HFFc6 (cell line): ENCODE results near the gene CDK4. TPM values are rescaled to one million over a fixed set of nuclear protein-coding genes. Genes with fewer than 3 reads are reported as not detected.

Experiments
- DNase-seq: peaks from one replicate; pipeline ENCODE4 v3.0.0-alpha.2; 2018
- H3K27ac Mint-ChIP-seq: 2 replicates; pipeline ENCODE4 v1.8.0; 2020; ENCODE audit warnings: mild to moderate bottlenecking, mixed read lengths
- H3K27me3 Mint-ChIP-seq: 2 replicates; pipeline ENCODE4 v1.8.0; 2021; ENCODE audit warnings: mild to moderate bottlenecking, moderate library complexity, mixed read lengths; ENCODE audit not compliant: insufficient read depth
- H3K36me3 Mint-ChIP-seq: 2 replicates; pipeline ENCODE4 v1.8.0; 2021; ENCODE audit warnings: low read depth, mixed read lengths
- H3K4me1 Mint-ChIP-seq: 2 replicates; pipeline ENCODE4 v1.8.0; 2020; ENCODE audit warnings: low read depth, mixed read lengths
- H3K4me3 Mint-ChIP-seq: 2 replicates; pipeline ENCODE4 v1.8.0; 2020; ENCODE audit warnings: mild to moderate bottlenecking, moderate library complexity, mixed read lengths
- H3K9me3 Mint-ChIP-seq: 2 replicates; pipeline ENCODE4 v1.8.0; 2020; ENCODE audit warnings: mild to moderate bottlenecking, mixed read lengths
- total RNA-seq, 6 experiments: library from RNA; stranded (reverse); fragmentation: NEBNext Ultra II Directional; extraction: Animal tissue kit (Norgen Biotek cat#: 25700); gene quantifications; 2 replicates in 1 of 6; 3 replicates in 5 of 6; pipeline ENCODE4 v1.2.3, GENCODE V29; 2021
- TF ChIP-seq, protein P1 (sequence below): fragments of 200-600 bp; sonication (generic); IDR thresholded peaks from 2 replicates; pipeline ENCODE4 v1.5.0; 2021; ENCODE audit warnings: antibody characterized with exemption, mild to moderate bottlenecking

The CDK4 gene
- total RNA-seq, 6 experiments from 2014 or later, result 112 to 140 (median 116) TPM

DNA sequence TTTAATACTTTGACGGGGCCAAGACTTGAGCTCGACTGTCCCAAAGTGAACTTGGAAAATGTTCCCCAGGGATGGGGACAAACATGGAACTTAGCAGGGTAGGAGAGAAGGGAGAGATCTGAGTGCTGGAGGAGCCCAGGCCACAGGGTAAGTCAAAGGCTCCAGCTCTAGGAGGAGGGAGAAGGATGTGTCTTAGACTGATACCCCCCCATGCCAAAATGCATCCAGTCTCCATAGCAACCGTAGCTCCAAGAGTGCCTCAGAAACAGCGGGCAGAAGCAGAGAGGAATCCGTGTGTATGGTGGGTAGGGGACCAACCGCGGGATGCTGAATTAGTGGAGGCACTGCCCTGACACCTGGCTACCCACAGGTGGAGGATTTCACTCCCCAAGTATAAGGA is 12.7 kb downstream of the CDK4 start:
- Mint-ChIP-seq H3K27ac (no peak overlapping the region), H3K27me3 (peaks cover 34% of the 10 kb centered on the region), H3K9me3 (no peaks in the 10 kb centered on the region), H3K36me3 (no peaks in the 10 kb centered on the region), H3K4me1 (peaks cover 29% of the 10 kb centered on the region), H3K4me3 (peak overlapping the region; percentile 13)
- no peak for DNase-seq
- TF ChIP-seq, protein P1, sequence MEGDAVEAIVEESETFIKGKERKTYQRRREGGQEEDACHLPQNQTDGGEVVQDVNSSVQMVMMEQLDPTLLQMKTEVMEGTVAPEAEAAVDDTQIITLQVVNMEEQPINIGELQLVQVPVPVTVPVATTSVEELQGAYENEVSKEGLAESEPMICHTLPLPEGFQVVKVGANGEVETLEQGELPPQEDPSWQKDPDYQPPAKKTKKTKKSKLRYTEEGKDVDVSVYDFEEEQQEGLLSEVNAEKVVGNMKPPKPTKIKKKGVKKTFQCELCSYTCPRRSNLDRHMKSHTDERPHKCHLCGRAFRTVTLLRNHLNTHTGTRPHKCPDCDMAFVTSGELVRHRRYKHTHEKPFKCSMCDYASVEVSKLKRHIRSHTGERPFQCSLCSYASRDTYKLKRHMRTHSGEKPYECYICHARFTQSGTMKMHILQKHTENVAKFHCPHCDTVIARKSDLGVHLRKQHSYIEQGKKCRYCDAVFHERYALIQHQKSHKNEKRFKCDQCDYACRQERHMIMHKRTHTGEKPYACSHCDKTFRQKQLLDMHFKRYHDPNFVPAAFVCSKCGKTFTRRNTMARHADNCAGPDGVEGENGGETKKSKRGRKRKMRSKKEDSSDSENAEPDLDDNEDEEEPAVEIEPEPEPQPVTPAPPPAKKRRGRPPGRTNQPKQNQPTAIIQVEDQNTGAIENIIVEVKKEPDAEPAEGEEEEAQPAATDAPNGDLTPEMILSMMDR, result no peak

DNA sequence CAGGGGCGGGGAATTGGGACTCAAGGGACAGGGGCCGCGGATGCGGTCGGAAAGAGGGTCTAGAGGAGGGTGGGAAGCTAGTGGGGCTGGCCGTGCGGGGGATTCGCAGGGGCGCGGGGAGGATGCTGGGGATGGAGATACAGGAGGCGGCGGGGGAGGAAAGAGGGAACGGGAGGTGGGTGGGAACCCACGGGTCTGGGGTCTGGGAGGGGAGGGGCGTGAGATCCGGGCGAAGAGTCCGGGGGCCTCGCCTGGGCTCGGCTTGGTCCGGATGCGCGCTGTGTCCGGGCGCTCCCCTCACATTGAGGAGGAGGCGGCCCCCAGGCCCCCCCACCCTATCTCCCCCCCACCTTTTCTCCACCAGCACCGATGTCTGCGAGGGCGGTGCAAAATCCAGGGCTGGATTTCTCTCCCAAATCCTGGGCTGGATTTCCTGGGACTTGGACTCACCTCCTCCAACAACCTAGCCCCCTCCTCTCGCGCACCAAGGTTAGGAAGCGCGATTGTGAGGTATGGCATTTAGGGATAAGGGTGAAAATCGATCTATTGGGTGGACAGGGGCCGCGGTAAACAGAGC is 13.4 kb downstream of the CDK4 start, which contains the start of gene AGAP2:
AGAP2 (minus strand) TSS at position 82 of the 577 bp plus-strand sequence. CDS start 496 bp downstream, outside the sequence.
- Mint-ChIP-seq H3K4me1 (peaks cover 26% of the 10 kb centered on the region), H3K36me3 (no peaks in the 10 kb centered on the region), H3K4me3 (peak within 1 kb of the TSS; percentile 13), H3K9me3 (no peaks in the 10 kb centered on the region), H3K27ac (no peak within 1 kb of the TSS), H3K27me3 (peaks cover 36% of the 10 kb centered on the region)
- TF ChIP-seq, protein P1, result no peak
- DNase-seq, result no peak

DNA sequence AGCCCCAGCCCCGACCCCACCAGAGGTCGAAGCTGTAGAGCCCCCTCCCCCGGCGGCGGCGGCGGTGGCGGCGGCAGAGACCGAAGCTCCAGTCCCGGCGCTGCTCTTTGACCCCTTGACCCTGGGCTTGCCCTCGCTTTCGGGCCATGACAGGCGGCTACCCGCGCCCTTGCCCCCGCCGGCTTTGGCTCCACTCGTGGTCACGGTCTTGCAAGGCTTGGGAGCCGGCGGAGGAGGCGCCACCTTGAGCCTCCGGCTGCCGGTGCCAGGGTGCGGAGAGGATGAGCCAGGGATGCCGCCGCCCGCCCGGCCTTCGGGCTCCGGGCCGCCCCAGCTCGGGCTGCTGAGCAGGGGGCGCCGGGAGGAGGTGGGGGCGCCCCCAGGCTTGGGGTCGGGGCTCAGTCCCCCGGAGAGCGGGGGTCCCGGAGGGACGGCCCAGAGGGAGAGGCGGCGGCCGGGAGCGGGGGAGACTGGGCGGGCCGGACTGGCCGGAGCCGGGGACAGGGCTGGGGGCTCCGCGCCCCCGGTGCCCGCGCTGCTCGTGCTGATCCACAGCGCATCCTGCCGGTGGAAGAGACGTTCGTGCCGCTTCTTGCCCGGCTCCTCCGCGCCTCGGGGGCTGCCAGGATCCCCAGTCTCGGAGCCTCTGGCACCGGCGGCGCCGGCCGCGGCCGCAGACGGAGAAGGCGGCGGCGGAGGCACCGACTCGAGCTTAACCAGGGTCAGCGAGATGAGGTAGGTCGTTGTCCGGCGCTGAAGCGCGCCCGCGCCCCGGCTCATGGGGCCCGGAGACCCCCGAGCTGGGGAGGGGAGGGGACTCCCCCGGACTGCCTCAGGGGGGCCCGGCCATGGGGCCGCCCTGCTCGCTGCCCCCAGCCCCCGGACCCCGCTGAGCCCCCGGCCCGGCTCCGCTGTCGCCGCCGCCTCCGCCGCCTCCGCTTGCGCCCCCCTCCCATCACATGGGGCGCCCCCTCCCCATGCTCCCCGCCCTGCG is 14.3 kb downstream of the CDK4 start:
- peaks cover 34% of the 10 kb centered on the region for H3K4me1 Mint-ChIP-seq
- TF ChIP-seq, protein P1, result peak; percentile 64
- no peak for DNase-seq
- peaks cover 36% of the 10 kb centered on the region for H3K27me3 Mint-ChIP-seq
- no peak overlapping the region for H3K27ac Mint-ChIP-seq
- H3K9me3 Mint-ChIP-seq, result no peaks in the 10 kb centered on the region
- no peak overlapping the region for H3K4me3 Mint-ChIP-seq
- no peaks in the 10 kb centered on the region for H3K36me3 Mint-ChIP-seq

DNA sequence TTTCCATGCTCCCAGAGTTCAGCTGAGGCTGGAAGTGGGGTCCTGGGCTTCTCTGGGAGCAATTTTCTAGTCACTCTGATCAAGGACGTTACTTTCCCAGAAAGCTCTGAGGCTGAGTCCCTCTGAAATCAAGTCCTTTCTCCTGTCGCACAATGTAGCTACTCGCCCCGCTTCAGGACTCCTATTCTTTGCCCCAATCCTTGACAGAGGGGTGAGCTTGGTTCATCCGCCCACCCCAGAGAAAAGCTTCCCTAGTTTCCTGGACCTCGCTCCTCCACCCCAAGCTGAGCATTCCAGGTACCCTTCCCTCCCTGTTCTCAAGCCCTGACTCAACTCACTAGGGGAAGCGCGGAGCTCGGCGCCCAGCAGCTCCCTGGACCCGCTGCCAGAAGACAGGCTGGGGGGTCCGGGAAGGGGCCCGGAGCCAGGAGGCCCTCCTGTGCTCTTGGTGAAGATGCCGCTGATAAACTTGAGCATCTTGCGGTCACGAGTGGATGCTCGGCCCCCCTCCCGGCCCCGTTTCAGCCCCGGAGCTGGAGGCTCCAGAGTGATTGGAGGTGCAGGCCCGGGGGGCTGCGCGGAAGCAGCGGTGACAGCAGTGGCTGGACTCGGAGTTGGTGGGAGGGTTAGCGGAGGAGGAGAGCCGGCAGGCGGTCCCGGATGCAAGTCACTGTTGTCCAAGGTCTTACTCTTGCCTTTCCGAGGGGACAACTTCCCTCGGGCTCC is 15.2 kb downstream of the CDK4 start:
- Mint-ChIP-seq H3K27me3 (peaks cover 31% of the 10 kb centered on the region), H3K36me3 (no peaks in the 10 kb centered on the region), H3K27ac (no peak overlapping the region), H3K9me3 (no peaks in the 10 kb centered on the region), H3K4me3 (peak overlapping the region; percentile 73), H3K4me1 (peaks cover 34% of the 10 kb centered on the region)
- TF ChIP-seq, protein P1, result no peak
- DNase-seq, result no peak

DNA sequence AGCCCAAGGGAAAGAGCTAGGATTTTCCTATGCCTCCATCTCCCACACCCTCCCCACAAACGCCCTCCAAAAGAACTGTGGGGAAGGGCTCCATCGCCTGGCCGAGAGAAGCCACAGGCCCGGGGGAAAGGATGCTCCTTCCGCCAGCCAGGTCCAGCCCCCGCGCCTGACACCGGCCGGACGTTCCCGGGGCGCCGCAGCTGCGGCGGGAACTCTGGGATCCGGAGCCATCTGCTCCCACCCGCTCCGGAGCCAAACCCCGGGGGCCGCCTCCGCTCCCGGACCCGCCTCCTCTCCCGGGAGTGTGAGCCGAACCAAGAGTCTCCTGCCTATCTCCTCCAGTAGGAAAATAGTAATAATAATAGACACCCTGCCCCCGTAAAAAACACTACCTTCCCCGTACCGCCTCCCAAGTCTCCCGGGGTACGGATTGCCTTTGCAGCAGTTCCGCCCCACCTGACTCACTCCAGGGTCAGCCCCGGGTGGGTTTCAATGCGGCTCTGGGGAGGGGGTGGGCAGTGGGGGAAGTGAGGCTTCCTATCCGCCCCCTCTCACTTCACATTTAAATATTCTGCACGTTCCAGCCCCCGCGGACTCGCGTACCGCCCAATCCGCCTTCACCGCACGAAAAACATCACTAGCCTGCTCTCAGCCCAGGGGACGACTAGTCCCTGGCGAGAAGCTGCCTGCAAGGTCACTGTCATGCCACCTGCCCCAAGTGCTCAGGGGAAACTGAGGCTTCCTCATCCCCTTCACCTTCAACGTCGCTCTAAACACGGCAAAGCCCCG is 16.0 kb downstream of the CDK4 start:
- no peaks in the 10 kb centered on the region for H3K9me3 Mint-ChIP-seq
- H3K27me3 Mint-ChIP-seq, result peaks cover 29% of the 10 kb centered on the region
- peak overlapping the region; percentile 73 for H3K4me3 Mint-ChIP-seq
- DNase-seq, result no peak
- peak overlapping the region; percentile 59; the same call in 1 of the 2 replicates for H3K27ac Mint-ChIP-seq
- no peaks in the 10 kb centered on the region for H3K36me3 Mint-ChIP-seq
- peaks cover 34% of the 10 kb centered on the region for H3K4me1 Mint-ChIP-seq
- TF ChIP-seq, protein P1, result peak; percentile 52
